HFFc6 (cell line): ENCODE data around the gene NFE2. TPM values are rescaled to one million over a fixed set of nuclear protein-coding genes. Genes with fewer than 3 reads are reported as not detected.

Experiments used
- DNase-seq: peaks from one replicate; pipeline ENCODE4 v3.0.0-alpha.2; 2018
- H3K27ac Mint-ChIP-seq: 2 replicates; pipeline ENCODE4 v1.8.0; 2020; ENCODE audit warnings: mild to moderate bottlenecking, mixed read lengths
- H3K27me3 Mint-ChIP-seq: 2 replicates; pipeline ENCODE4 v1.8.0; 2021; ENCODE audit warnings: mild to moderate bottlenecking, moderate library complexity, mixed read lengths; ENCODE audit not compliant: insufficient read depth
- H3K36me3 Mint-ChIP-seq: 2 replicates; pipeline ENCODE4 v1.8.0; 2021; ENCODE audit warnings: low read depth, mixed read lengths
- H3K4me1 Mint-ChIP-seq: 2 replicates; pipeline ENCODE4 v1.8.0; 2020; ENCODE audit warnings: low read depth, mixed read lengths
- H3K4me3 Mint-ChIP-seq: 2 replicates; pipeline ENCODE4 v1.8.0; 2020; ENCODE audit warnings: mild to moderate bottlenecking, moderate library complexity, mixed read lengths
- H3K9me3 Mint-ChIP-seq: 2 replicates; pipeline ENCODE4 v1.8.0; 2020; ENCODE audit warnings: mild to moderate bottlenecking, mixed read lengths
- total RNA-seq, 6 experiments: library from RNA; stranded (reverse); fragmentation: NEBNext Ultra II Directional; extraction: Animal tissue kit (Norgen Biotek cat#: 25700); gene quantifications; 2 replicates in 1 of 6; 3 replicates in 5 of 6; pipeline ENCODE4 v1.2.3, GENCODE V29; 2021
- TF ChIP-seq, protein P1 (sequence below): fragments of 200-600 bp; sonication (generic); IDR thresholded peaks from 2 replicates; pipeline ENCODE4 v1.5.0; 2021; ENCODE audit warnings: antibody characterized with exemption, mild to moderate bottlenecking

NFE2 gene
- total RNA-seq, 6 experiments from 2014 or later: 0.21 to 0.59 (median 0.32) TPM

GRCh38 chr12:54258201-54258681 is 42.6 kb downstream of the NFE2 start:
- TF ChIP-seq, protein P1, sequence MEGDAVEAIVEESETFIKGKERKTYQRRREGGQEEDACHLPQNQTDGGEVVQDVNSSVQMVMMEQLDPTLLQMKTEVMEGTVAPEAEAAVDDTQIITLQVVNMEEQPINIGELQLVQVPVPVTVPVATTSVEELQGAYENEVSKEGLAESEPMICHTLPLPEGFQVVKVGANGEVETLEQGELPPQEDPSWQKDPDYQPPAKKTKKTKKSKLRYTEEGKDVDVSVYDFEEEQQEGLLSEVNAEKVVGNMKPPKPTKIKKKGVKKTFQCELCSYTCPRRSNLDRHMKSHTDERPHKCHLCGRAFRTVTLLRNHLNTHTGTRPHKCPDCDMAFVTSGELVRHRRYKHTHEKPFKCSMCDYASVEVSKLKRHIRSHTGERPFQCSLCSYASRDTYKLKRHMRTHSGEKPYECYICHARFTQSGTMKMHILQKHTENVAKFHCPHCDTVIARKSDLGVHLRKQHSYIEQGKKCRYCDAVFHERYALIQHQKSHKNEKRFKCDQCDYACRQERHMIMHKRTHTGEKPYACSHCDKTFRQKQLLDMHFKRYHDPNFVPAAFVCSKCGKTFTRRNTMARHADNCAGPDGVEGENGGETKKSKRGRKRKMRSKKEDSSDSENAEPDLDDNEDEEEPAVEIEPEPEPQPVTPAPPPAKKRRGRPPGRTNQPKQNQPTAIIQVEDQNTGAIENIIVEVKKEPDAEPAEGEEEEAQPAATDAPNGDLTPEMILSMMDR: no peak
- peak overlapping the region; percentile 88 for H3K4me3 Mint-ChIP-seq
- DNase-seq: peak; percentile 36
- H3K27me3 Mint-ChIP-seq: no peaks in the 10 kb centered on the region; the same call in 1 of the 2 replicates
- H3K4me1 Mint-ChIP-seq: peaks cover 59% of the 10 kb centered on the region
- H3K27ac Mint-ChIP-seq: peak overlapping the region; percentile 97
- H3K9me3 Mint-ChIP-seq: no peaks in the 10 kb centered on the region
- peaks cover 23% of the 10 kb centered on the region for H3K36me3 Mint-ChIP-seq

- Mint-ChIP-seq H3K36me3 (peaks cover 23% of the 10 kb centered on the region), H3K4me3 (peak overlapping the region; percentile 62), H3K4me1 (peaks cover 59% of the 10 kb centered on the region), H3K9me3 (no peaks in the 10 kb centered on the region), H3K27me3 (no peaks in the 10 kb centered on the region; the same call in 1 of the 2 replicates), H3K27ac (peak overlapping the region; percentile 97)
- TF ChIP-seq, protein P1: no peak
- DNase-seq: no peak
Measured at GRCh38 chr12:54257332-54257731, 43.5 kb downstream of the NFE2 start.

DNA sequence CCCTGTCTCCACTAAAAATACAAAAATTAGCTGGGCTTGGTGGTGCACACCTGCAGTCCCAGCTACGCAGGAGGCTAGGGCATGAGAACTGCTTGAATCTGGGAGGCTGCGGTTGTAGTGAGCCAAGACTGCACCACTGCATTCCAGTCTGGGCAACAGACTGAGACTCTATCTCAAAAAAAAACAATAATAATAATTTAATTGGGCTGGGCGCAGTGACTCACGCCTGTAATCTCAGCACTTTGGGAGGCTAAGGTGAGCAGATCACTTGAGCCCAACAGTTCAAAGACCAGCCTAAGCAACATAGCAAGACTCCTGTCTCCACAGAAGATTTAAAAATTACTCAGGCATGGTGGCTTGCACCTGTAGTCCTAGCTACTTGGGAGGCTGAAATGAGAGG is 47.6 kb downstream of the NFE2 start:
- no peak overlapping the region for H3K27ac Mint-ChIP-seq

GRCh38 chr12:54251667-54252284 is 49.0 kb downstream of the NFE2 start:
- DNase-seq: peak; percentile 39
- peaks cover 17% of the 10 kb centered on the region; the same call in 1 of the 2 replicates for H3K4me1 Mint-ChIP-seq
- peaks cover 2% of the 10 kb centered on the region; the same call in 1 of the 2 replicates for H3K27me3 Mint-ChIP-seq
- 0 out of 2 replicates have a peak overlapping the region, but pooled peaks have one; percentile 36 for H3K27ac Mint-ChIP-seq
- H3K36me3 Mint-ChIP-seq: peaks cover 25% of the 10 kb centered on the region
- TF ChIP-seq, protein P1: peak; percentile 88
- no peak overlapping the region for H3K4me3 Mint-ChIP-seq
- H3K9me3 Mint-ChIP-seq: no peaks in the 10 kb centered on the region

More for the DNA sequence above, 47.6 kb downstream of the NFE2 start:
- TF ChIP-seq, protein P1: no peak
- Mint-ChIP-seq H3K4me1 (peaks cover 32% of the 10 kb centered on the region), H3K4me3 (no peak overlapping the region), H3K27me3 (peaks cover 2% of the 10 kb centered on the region; the same call in 1 of the 2 replicates), H3K9me3 (no peaks in the 10 kb centered on the region), H3K36me3 (peaks cover 28% of the 10 kb centered on the region)
- DNase-seq: no peak

DNA sequence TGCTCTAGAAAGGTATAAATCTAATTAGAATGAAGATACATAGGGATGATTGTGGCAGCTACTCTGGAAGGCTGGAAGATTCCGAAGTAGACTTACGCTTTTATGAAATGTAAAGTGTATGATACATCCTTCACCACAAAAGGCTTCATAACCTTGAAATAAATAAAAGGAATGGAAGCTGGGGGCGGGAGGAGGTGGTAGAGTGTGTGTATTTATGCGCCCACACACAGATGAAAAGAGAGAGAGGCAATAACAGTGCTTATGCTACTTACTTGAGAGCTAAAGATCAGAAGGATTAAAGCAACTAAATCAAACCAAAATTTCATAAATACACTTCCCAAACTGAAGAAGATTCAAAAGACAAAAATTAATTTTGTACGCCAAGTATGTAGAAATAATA is 51.3 kb downstream of the NFE2 start:
- no peak for DNase-seq
- TF ChIP-seq, protein P1: no peak
- H3K27ac Mint-ChIP-seq: no peak overlapping the region; the same call in 1 of the 2 replicates
- peaks cover 17% of the 10 kb centered on the region; the same call in 1 of the 2 replicates for H3K4me1 Mint-ChIP-seq
- peaks cover 21% of the 10 kb centered on the region for H3K36me3 Mint-ChIP-seq
- H3K4me3 Mint-ChIP-seq: no peak overlapping the region
- H3K9me3 Mint-ChIP-seq: no peaks in the 10 kb centered on the region
- peaks cover 2% of the 10 kb centered on the region; the same call in 1 of the 2 replicates for H3K27me3 Mint-ChIP-seq
